Measurements from ENCODE around the gene CELF2.

The CELF2 gene

GRCh38 chr10:11023009-11023953 is 5.6 kb downstream of the CELF2 start:
- no peak for DNase-seq

DNA sequence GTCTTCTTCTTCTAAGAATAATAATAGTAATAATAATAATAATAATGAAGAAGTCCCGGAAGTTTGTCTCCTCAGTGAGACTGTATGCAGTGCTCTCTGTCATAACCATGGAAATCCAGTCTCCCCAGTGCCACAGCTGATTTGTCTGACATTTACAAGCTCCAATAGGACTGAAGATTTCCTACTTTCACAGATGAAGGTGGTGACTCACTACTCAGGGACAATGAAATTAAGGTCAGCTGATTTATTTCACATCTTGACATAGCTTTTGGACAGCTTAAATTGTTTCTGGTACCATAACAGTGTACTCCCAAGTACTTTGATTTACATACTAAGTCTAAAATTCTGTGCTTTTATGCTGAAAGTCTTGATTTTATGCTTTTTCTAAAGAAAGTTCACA is 6.9 kb downstream of the CELF2 start:
- no peak for DNase-seq

GRCh38 chr10:11025978-11026377 is 8.3 kb downstream of the CELF2 start:
- DNase-seq, result no peak

GRCh38 chr10:11026773-11027172 is 9.1 kb downstream of the CELF2 start:
- no peak for DNase-seq

DNA sequence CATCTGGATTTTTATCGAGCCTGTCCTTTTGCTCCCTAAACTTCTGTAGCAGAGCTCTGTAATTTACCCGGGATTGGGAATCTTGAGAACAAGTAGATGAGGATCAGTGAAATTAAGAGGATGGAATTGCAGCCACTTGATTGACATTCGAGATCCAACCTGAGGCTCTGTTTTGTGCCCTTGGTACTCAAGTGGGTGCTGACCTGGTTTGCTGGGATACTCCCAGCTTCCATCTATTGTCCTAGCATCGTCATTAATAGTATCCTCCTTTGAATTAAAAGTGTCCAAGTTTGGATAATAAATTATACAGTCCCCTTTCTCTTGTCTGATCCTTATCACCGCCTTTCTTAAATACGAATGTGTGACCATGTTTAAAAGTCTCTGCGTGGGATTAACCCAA is 17.1 kb downstream of the CELF2 start:
- DNase-seq, result no peak

DNA sequence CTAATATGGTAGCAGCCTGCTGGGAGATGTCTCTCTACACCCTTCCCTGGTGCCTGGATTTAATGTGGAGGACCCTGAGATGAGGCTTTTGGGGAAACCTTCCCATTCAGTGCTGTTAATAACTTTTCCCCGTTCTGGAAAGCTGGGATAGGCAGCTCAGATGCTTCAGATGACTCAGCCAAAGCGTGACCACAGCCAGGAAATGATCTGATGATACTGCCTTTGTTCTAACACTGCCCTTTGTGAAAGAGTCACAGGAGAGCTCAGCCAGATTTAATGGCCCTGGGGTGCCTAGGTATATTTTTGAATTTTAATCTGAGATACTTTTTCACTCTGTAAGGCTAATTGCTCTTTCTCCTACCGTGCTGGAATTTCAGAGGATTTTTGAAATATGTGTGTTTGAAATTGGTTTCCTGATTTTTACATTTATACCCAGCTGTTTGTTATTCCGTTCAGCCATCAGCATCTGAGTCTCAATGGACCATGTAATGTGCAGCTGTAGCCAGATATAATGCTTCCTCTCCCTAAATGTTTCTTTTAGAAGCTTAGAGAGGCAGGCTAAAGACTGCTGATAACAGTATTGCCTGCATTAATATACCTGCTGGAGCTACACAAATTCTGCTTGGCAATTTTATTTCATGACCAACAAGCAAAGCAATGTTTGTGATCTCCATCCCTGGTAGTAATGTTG is 17.8 kb downstream of the CELF2 start:
- DNase-seq, result no peak

DNA sequence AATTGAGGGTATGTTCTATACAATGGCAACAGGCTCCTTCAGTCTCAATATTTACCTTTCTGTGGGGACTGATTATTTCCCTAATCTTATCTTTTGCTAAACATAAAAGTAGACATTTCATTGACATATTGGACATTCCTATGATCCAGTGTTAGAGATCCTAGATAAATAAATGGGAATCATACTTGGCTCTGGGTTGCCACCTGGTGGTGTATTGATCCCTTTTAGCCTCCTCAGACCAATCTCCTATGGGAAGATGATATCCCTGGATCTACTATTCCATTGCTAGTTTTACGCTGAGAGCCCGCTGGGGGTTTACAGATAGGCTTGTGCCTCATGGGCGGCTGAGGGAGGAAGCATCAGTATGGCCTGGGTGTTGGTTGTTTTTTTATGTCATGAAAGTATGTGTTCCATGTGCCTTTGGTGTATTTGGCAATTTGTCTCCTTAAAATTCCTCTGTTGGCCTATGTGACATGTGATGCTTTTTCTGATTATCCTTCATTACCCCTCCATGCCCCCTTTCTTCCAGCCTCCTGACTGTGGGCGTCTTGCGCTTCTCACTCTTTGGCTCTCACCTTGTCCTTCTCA is 18.8 kb downstream of the CELF2 start:
- DNase-seq, result no peak

DNA sequence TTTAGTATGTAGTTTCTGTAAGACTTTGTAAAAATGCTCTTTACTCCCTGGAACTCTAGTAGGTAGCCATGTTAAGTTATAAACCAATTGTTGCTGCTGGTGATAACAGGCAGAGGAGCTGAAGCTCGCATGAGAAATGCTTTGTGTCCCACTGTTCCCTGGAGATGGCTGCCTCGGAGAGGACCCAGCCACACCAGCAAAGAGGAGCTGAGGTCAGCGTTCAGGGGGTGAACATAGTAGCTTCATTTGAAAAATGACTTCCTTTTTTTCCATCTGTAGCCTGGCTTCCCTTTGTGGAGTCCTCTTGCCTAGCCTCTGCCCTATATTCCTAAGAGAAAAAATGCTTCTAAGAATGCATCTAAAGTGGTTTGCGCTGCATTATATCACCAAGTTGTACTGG is 20.3 kb downstream of the CELF2 start:
- DNase-seq, result no peak

GRCh38 chr10:11042357-11042756 is 24.7 kb downstream of the CELF2 start:
- no peak for DNase-seq

GRCh38 chr10:11043039-11043438 is 25.4 kb downstream of the CELF2 start:
- DNase-seq, result no peak

DNA sequence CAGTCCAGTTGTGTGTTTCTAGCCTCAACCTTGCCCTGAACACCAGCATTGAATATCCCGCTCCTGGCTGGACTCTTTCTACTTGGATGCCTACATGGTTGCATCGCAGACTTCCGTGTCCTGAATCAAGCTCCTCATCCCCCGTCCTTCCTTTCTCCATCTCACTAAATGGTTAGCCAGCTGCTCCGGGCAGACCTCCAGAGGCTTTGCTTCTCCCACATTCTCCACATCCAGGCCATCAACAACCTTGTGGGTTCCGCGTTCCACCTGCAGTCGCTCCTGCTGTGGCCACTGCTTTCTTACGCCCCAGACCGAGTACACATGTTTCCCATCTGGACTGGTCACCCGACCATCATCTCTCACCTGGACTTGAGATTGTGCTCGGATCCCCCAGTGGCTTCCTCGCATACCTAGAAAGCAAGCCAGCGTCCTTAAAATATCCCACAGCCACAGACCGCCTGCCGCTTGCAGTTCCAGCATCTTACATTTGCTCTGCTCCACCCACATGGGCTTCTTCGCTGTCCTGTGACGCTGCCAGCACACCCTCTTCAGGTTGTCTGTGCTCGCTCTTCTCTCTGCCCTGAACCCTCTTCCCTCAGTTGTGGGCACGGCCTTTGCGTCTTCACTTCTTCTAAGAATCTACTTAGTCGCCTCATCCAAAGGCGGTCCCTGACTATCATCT is 25.9 kb downstream of the CELF2 start:
- DNase-seq, result no peak

- no peak for DNase-seq
Observed at GRCh38 chr10:11045487-11045886, 27.8 kb downstream of the CELF2 start.

- no peak for DNase-seq
Observed at GRCh38 chr10:11045995-11046775, 28.5 kb downstream of the CELF2 start.

DNA sequence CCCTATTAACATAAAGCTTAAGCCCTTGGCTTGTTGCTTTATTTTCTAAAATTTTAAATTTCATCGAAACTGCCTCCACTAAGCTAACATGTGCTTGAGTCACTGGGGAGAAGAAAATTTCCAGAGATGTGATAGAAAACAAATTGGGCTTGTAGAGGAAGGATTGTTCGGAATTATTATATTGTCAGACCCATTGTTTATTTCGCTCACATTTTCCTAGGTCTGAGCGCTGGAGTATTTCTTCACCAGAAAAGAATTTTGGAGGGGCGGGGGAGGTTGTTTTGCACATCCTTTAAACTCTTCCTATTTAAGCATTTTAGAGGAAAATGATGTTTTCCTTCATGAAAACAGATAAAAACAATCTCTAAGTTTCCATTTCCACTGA is 29.1 kb downstream of the CELF2 start:
- DNase-seq, result no peak

DNA sequence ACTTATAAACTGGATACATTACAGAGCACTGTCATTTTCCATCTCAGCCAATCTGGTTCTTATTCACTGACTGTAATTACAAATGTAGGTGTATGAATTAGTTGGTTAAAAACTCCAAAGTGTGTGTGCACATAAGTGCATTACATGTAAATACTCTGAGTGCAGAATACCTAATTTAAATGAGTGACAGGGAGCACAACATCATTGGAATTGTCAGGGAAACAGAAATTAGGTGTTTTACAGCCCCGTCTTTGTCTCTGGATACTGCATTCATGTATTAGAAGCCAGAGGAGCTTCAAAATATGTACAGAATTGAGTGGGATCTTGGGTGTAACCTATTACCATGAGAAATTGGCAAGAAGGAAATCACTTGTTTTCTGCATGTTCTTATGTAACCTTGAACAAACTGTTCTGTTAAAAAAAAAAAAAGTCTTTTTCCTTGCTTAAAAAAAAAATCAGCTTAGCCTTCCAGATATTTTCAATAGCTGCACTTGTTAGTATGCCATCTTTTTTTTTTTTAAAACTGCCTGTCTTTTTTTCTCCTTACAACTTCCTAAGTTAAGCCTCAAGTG is 31.1 kb downstream of the CELF2 start:
- DNase-seq, result no peak

- DNase-seq, result no peak
Observed at GRCh38 chr10:11049806-11050205, 32.1 kb downstream of the CELF2 start.

DNA sequence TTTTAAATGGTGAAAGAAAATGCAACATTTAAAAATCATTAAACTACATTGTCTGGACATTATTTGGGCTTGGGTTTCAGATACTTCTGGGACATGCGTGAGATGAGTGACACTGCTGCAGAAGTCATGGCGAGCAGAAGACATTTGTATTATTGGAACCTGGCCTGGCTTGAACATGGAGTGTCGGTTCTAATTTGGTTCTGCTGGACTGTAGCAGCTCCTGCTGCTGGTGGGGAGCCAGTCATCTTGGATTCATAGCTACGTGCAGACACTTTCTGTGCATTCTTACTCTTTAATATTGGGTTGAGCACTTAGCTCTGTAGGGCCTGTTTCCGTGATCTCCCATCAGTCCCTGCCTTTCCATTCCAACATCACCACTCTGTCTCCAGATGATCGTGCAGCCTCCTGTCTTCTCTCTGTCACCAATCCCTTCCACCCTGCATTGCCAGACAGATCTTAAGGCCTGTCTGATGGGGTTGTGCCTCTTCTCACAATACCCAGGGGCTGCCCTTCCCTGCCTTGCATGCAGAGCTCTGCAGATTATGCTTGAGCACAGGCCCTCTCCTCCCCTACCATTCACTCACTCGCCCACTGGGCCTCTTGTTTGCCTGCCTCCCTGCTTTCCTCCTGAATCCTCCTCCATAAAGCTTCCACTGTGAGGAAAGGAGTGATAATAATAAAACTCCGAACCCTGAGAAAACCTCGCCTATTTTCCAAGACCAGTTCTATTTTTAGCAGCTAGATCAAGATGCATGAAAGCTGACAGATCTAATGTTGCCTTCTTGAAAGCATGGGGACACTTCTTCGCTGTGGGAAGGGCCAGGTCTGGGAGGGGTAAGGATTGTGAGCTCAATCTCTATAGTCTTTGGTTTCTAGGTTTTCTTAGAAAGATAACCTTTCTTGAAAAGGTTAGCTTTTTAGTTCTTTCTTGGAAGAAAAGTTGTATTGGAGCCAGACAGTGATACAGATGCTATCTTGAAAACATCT is 32.9 kb downstream of the CELF2 start:
- DNase-seq, result no peak

- DNase-seq, result no peak
Observed at GRCh38 chr10:11057018-11057417, 39.3 kb downstream of the CELF2 start.

DNA sequence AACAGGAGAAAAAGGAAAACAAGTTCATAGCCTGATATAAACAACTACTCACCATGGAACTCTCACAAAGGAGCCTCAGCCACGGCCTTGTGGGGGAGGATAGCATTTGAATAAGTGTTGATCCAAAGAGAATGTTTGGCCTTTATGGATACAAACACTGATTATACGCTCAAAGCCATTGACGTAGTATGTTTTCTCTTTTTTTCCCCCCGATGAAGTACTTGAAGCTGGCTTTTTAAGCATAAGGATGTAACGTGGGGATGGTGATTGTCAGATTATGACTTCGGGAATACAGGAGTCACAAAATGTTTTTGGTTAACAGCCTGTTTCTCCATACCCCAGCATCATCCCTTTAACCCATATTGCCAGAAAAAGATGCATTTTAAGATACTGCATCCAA is 39.8 kb downstream of the CELF2 start:
- no peak for DNase-seq

DNA sequence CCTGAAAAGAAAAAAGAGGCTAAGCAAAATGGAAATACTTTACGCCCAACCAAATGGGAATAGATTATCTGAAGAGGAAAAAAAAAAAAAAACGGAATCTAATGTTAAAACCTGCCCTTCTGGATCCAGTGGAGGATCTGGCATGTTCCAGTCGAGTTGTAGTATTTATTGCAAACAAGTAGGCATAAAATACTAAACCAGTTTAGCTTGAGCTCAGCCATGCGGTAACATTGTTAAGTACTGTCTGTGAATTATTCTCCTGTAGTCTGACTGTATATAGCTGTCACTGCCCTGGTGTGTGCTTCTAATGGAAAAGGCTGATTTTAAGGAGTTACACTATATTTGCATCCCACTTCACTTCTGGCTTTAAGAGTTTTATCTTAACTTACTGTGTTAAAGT is 40.3 kb downstream of the CELF2 start:
- DNase-seq, result no peak

DNA sequence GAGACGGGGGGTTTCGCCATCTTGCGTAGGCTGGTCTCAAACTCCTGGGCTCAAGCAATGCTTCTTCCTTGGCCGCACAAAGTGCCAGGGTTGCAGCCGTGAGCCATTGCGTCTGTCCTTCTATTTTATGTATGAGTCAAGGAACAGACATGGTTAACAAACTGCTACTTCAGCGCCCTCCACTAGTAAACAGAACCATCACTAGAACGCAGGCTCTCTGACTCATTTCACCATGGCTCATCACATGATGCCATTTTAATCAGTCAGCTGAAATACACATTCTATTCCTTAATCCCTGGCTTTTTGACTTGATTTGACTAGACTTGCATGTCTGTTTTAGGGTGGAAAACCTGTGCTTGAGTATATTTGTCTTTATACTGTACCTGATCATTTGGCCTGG is 41.3 kb downstream of the CELF2 start:
- no peak for DNase-seq
